ENCODE results near the gene SLC26A8.

SLC26A8 gene

GRCh38 chr6:35968821-35969220 lies 55.6 kb downstream of the SLC26A8 start:
- Histone ChIP-seq H3K27me3 (no peaks in the 10 kb centered on the region), H3K4me3 (ENCODE audit: low read depth in 1 of 2, low read length in 1 of 2) (no peak overlapping the region), H3K4me1 (ENCODE audit: control insufficient read depth in 1 of 2, insufficient read depth in 1 of 2, low read depth in 1 of 2, low read length in 1 of 2) (no peaks in the 10 kb centered on the region), H3K36me3 (peaks cover 40% of the 10 kb centered on the region), H3K27ac (no peak overlapping the region), H3K9me3 (no peaks in the 10 kb centered on the region)
- TF ChIP-seq CTCF (IDR thresholded peaks at IDR 0.05): no peak

DNA sequence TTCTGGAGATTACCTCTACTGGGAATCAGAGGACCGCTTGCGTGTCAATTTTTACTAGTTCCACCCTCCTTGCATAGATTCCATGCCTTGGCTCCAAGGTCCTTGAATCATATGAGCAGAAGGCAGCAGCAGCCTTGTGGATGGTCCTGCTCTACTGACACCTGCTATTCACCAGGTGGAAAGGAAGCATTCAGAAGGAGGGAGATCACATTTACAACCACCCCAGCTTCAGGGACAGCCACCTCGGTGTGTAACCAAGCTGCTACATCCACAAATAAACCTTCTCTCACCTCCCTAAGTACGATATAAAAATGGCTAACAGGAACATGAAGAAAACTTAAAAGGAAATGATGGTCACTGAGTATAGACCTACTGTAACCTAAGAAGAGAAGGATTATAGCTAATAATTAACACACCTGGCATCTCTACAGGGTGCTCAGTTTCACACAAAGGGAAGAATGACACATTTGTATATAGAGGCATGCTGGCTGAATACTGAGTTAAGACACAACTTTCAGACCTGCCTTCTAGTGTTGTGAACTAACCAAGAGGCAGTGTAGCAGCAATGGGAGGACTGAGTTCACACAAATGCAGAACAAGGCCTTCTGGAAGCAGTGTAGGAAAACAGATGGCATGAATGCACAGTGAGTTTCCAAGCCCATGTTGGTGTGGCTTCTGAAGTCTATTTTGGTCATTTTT lies 57.2 kb downstream of the SLC26A8 start:
- TF ChIP-seq CTCF (IDR thresholded peaks at IDR 0.05): no peak
- Histone ChIP-seq H3K27ac (peak overlapping the region; percentile 35), H3K9me3 (no peaks in the 10 kb centered on the region), H3K4me1 (ENCODE audit: control insufficient read depth in 1 of 2, insufficient read depth in 1 of 2, low read depth in 1 of 2, low read length in 1 of 2) (no peaks in the 10 kb centered on the region), H3K27me3 (no peaks in the 10 kb centered on the region), H3K36me3 (peaks cover 27% of the 10 kb centered on the region), H3K4me3 (ENCODE audit: low read depth in 1 of 2, low read length in 1 of 2) (no peak overlapping the region)

DNA sequence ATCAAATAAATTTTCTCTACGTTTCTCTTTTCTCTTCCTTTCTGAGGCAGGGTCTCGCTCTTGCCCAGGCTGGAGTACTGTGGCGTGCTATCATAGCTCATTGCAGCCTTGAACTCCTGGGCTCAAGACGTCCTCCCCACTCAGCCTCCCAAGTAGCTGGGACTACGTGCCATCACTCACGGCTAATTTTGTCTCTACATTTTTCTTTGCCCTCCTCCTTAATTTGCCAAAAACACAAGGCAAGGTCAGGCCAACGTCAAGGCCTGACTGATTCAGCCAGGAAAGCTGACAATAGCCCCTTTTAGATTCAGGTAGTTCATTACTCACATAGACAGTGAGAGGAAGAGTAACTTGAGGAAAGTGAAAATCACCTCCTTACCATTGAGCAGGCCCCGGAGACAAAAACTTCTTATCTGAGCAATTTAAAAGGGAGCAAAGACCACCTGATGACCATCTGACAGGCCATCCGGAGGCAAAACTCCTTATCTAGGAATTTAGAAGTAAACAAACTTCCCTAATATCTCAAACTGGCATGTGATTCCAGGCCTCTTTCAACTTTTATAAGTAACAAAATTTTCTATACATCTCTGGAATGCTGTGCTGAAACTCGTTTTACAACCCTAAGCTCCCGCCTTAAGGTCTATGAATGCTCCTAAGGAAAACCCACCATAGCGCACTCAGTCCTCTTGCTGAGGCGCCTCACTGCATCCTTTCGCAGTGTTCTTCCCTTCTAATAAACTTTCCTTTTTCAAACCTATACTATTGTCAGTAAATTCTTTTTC lies 61.5 kb downstream of the SLC26A8 start:
- Histone ChIP-seq H3K4me3 (ENCODE audit: low read depth in 1 of 2, low read length in 1 of 2) (no peak overlapping the region), H3K4me1 (ENCODE audit: control insufficient read depth in 1 of 2, insufficient read depth in 1 of 2, low read depth in 1 of 2, low read length in 1 of 2) (no peaks in the 10 kb centered on the region), H3K27me3 (no peaks in the 10 kb centered on the region), H3K9me3 (no peaks in the 10 kb centered on the region), H3K36me3 (peaks cover 52% of the 10 kb centered on the region), H3K27ac (no peak overlapping the region)
- TF ChIP-seq CTCF (IDR thresholded peaks at IDR 0.05): no peak

GRCh38 chr6:35960187-35960586 lies 64.3 kb downstream of the SLC26A8 start:
- TF ChIP-seq CTCF (IDR thresholded peaks at IDR 0.05): no peak
- Histone ChIP-seq H3K27ac (no peak overlapping the region), H3K4me1 (ENCODE audit: control insufficient read depth in 1 of 2, insufficient read depth in 1 of 2, low read depth in 1 of 2, low read length in 1 of 2) (no peaks in the 10 kb centered on the region), H3K4me3 (ENCODE audit: low read depth in 1 of 2, low read length in 1 of 2) (no peak overlapping the region), H3K27me3 (no peaks in the 10 kb centered on the region), H3K9me3 (no peaks in the 10 kb centered on the region), H3K36me3 (peaks cover 51% of the 10 kb centered on the region)

- no peak for TF ChIP-seq CTCF (IDR thresholded peaks at IDR 0.05)
- Histone ChIP-seq H3K4me1 (ENCODE audit: control insufficient read depth in 1 of 2, insufficient read depth in 1 of 2, low read depth in 1 of 2, low read length in 1 of 2) (no peaks in the 10 kb centered on the region), H3K36me3 (peaks cover 77% of the 10 kb centered on the region), H3K4me3 (ENCODE audit: low read depth in 1 of 2, low read length in 1 of 2) (no peak overlapping the region), H3K9me3 (no peaks in the 10 kb centered on the region), H3K27me3 (no peaks in the 10 kb centered on the region), H3K27ac (peak overlapping the region; percentile 15)
Observed at GRCh38 chr6:35955970-35956369, 68.5 kb downstream of the SLC26A8 start.
